ENCODE measurements around the gene MFGE8.

MFGE8 gene

DNA sequence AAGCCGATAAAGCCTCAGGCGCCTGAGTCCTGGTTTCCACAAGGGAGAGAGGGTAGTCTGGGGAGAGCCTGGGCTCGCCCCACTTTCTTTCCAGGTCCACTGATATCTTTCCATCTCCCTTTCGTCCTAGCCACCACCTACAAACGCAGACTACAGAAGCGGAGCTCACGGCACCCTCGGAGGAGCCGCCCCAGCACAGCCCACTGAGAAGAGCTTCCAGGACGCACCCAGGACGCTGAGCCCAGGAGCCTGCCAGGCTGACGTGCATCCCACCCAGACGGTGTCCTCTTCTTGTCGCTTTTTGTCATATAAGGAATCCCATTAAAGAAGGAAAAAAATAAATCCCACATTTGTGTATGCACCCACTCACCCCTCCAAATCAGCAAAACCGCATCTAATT lies 38.9 kb downstream of the MFGE8 start:
- no peak for DNase-seq (ENCODE audit: low read depth)

DNA sequence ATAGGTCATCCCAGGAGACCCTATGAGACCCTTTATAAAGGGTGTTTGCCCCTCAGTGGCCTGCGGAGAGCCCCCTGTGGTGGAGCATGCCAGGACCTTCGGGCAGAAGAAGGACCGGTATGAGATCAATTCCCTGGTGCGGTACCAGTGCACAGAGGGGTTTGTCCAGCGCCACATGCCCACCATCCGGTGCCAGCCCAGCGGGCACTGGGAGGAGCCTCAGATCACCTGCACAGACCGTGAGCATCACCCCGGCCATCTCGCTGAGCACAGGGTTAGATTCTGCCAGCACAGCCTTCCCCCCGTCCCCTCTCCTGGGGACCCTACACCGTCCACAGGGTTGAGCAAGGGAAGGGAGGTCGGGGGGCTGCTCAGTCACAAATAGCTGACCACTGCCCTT lies 39.4 kb downstream of the MFGE8 start:
- DNase-seq (ENCODE audit: low read depth) = no peak

DNA sequence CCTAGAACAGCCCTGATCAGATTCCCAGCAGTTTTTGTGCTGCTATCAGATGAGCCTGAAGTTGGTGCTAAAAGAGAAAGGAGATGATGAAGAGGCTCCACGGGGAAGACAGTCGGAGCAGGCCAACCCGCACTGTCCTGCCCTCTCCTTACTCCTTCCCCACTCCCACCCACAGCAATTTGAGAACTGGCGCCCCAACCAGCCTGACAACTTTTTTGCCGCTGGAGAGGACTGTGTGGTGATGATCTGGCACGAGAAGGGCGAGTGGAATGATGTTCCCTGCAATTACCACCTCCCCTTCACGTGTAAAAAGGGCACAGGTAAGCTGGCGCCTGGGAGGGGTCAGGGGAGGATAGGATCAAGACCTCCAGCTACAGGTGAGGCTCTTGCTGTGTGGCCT lies 40.5 kb downstream of the MFGE8 start:
- DNase-seq (ENCODE audit: low read depth) = no peak

DNA sequence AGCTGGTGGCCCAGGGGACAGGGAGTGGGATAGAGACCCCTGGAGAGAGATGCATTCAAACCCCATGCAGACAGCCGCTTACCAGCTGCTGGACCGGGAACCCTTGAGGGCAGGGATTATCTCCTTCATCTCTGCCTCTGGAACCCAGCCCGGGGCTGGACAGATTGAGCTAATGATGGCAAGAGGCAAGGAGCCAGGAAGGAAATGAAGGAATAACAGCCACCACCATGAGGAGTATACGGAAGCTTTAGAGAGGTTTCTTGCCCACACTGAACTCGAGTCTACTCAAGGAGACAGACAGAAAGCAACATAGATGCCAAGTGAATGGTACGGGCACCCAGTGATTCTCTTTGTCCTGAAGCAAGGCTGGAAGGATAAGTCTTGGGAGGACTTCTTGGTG lies 41.1 kb downstream of the MFGE8 start:
- DNase-seq (ENCODE audit: low read depth) = no peak

DNA sequence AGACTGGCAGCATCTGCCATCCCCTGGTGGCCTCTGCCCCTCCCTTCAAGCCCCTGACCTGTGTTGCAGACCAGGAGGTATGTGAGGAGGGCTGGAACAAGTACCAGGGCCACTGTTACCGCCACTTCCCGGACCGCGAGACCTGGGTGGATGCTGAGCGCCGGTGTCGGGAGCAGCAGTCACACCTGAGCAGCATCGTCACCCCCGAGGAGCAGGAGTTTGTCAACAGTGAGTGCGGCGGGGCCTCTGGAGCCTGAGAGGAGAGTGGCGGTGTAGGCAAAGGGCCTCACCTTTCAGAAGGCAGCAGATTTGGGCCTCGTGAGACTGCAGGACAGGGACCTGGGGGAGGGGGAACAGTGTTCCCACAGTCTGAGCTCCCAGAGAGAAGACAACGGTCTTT lies 41.9 kb downstream of the MFGE8 start:
- DNase-seq (ENCODE audit: low read depth) = no peak

DNA sequence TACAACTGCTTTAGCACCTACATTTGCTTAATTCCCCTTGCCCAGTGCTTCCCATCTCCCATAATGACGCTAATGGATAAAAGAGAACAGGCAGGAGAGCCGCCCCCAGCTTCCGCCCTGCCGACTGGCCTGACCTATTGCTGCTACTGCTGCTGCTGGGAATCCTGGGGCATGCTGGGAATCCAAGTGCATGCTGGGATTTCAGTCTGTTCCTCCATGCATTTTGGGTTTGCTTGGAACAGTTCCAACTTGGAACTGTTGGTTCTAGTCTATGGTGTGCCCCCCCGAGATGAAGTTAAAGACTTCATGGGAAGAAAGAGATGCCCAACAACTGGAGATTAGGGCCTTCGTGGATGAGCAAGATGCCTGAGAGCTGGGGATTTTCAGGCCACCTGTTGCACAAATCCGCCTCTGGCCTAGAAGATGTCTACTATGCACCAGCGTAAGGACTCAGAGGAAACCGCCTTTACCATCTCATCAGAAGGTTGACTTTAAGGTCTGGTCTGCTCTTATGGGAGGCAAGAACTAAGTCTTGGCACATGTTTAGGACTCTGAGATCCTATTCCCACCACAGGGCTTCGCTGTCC lies 46.8 kb downstream of the MFGE8 start:
- DNase-seq (ENCODE audit: low read depth) = no peak

DNA sequence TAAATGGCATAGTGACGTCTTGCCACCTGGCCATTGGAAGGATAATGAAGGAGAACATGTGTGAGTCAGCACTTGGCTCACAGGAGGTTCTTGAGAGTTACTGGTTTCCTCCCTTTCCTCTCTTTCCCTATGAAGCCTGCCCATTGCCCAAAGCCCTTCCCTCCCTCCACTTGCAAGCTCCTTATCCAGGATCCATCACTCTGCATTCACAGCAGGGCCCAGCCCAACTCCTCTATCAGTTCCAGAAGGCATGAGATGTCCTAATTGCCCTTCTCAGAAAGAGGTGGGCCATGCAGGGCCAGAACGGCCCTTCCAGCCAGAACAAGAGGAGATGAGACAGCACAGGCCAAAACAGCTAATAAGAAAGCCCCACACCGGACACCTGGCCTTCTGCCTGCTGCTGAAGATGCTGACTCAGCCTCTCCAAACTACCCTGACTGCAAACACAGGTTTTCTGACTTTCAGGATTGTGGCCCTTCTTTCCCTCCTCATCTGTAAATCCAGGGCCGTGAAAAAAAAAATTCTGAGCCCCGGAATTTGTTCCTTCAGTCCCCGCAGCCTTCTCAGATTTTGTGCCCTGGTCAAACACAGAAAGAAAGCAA lies 47.6 kb downstream of the MFGE8 start:
- no peak for DNase-seq (ENCODE audit: low read depth)

DNA sequence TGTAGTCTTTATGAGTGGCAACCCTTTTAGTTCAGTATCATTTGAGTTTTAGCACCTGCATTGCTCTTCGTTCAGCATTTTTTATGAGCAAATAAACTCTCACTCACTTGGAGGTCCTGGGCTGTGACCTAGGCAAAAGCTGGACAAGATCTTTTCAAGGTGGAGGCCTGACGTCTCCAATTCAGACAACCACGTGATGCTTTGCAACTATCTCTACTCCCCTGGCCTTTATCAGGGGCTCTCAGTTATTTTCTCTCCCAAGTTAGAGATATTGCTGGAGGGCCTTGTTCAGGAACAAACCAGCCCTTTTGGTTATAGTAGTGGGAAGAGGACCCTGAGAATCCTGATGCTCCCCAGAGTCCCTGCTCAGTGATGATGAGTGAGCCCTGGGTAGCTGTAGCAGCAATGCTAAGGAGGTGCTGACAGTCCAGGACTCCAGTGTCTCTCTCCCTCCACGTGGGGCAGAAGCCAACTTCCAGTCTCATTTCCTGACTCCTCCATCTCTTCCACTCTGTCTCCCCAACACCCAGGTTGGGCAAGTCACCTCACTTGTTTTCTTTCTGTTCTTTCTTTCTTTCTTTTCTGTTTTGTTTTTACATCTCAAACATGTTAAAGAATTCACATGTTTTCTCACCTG lies 48.2 kb downstream of the MFGE8 start:
- DNase-seq (ENCODE audit: low read depth) = no peak

DNA sequence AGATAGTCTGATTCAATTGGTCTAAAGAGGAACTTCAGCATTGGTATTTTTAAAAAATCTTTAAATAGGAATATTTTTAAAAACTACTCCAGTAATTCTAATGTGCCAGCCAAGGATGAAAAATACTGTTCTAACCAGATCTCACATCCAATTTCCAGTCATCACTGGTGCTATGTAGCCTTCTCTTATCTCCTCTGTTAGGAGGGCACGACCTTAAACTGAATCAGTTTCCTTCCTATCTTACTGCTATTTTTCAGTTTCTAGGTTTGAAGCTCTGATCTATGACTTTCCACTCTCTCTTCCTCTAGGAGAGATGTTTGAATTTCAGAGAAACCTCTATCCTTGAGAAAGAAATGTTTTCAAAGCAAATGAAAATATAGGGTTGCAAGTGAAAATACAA lies 49.8 kb downstream of the MFGE8 start:
- DNase-seq (ENCODE audit: low read depth) = no peak

DNA sequence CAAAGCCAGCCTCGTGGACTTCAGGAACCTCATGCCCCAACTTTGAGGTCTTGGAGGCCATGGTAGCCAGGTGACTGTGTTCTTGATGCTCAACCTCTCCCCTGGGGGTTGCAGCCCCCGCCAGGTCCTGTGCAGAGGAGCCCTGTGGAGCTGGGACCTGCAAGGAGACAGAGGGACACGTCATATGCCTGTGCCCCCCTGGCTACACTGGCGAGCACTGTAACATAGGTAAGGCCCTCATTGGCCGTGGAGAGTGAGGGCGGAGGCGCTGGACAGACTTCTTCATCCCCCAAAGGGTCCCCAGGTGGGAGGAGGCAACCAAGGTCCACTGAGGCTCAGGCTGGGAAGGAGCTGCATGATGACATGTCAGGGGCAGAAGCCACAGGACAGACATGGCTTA lies 53.0 kb downstream of the MFGE8 start:
- no peak for DNase-seq (ENCODE audit: low read depth)

DNA sequence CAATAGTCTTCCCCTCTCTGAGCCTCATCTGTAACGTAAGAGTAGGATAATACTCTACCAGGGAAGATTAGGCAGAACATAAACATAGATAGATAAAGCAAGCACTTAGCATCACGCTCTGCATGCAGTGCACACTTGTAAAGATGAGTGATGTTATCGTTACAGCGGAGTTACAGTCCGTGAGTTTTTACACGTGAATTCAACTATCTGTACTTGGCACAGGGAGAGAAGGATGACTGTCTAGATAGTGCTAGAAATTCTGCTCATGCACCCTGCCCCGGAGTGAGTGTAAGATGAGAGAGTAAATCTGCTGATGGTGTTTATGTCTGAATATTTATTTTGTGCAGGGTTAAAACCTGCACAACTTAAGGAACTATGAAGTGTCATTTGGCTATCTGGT lies 53.6 kb downstream of the MFGE8 start:
- DNase-seq (ENCODE audit: low read depth) = no peak

DNA sequence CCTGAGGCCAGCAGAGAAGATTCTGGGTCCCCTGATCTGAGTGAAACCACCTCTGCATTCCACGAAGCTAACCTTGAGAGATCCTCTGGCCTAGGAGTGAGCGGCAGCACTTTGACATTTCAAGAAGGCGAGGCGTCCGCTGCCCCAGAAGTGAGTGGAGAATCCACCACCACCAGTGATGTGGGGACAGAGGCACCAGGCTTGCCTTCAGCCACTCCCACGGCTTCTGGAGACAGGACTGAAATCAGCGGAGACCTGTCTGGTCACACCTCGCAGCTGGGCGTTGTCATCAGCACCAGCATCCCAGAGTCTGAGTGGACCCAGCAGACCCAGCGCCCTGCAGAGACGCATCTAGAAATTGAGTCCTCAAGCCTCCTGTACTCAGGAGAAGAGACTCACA lies 54.2 kb downstream of the MFGE8 start:
- no peak for DNase-seq (ENCODE audit: low read depth)

DNA sequence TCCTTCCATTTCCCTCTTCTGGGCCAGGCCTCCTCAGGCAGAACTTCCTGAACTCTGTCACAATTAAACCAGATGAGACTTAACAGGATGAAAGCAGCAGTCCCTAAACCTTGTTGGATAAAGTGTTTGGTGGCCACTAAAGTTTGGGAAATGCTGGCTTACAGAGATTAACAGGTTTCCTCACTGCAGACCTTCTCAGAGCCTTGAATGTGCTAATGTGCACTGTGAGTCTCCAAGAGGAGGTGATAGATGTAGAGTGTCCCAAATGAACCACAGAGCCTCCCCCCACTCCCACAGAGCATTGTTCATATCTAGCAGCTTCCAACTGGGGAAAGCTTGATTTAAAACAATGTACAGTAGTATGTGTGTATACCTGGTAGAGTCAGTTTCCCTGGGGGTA lies 60.7 kb downstream of the MFGE8 start:
- DNase-seq (ENCODE audit: low read depth) = no peak

DNA sequence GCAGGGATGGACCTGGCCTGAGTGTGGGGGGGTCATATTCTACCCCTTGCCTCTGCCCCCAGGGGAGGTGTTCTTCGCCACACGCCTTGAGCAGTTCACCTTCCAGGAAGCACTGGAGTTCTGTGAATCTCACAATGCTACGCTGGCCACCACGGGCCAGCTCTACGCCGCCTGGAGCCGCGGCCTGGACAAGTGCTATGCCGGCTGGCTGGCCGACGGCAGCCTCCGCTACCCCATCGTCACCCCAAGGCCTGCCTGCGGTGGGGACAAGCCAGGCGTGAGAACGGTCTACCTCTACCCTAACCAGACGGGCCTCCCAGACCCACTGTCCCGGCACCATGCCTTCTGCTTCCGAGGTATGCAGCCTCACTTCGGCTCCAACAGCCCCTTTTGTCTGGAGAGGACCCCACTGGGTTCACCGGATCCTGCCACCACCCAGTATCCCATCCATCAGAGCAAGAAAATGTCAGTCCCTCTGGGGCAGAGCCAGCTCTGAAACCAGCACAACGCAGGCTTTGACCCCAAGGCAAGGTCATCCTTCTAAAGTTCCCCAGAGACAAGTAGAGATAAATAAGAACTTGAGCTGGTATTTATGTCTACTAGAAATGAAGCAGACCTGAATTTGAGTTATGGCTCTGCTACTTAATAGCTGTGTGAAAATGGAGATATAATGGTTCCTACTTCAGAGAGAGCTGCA lies 63.7 kb downstream of the MFGE8 start:
- no peak for DNase-seq (ENCODE audit: low read depth)

All from iris pigment epithelial cell (primary cell).